Left lobe of liver (tissue), 2 donors: ENCODE measurements around the gene ANKRD33B. TPM values are rescaled to one million over a fixed set of nuclear protein-coding genes. Genes with fewer than 3 reads are reported as not detected.

Experiments
- ATAC-seq: fragments of 200-7000 bp; cut with Tn5 transposase; one replicate; pipeline ENCODE4 v1.9.1; 2020; ENCODE audit warnings: mild to moderate bottlenecking, moderate library complexity
- DNase-seq: peaks from one replicate; pipeline ENCODE4 v3.0.0-alpha.2; 2020; ENCODE audit warnings: low spot score
- total RNA-seq: library from RNA; stranded (reverse); gene quantifications from one replicate; pipeline ENCODE4 v1.2.1, GENCODE V29; 2021
- donor health status: DM: no; HTN: no; CAD: no; lungs with moderate emphysema.
- donor health status: DM: no; HTN: yes; CAD: no.

ANKRD33B gene
- total RNA-seq, 1 donor from 2014 or later = 0.45 TPM

GRCh38 chr5:10671041-10672008 is 107.5 kb downstream of the ANKRD33B start:
- DNase-seq (peak; percentile 72), ATAC-seq (peak; percentile 88)

GRCh38 chr5:10672146-10673016 is 108.5 kb downstream of the ANKRD33B start:
- ATAC-seq = no peak

GRCh38 chr5:10673017-10673389 is 109.1 kb downstream of the ANKRD33B start:
- DNase-seq = peak; percentile 31

More at GRCh38 chr5:10672146-10673016, 108.5 kb downstream of the ANKRD33B start:
- no peak for DNase-seq

GRCh38 chr5:10673407-10673806 is 109.5 kb downstream of the ANKRD33B start:
- ATAC-seq (no peak), DNase-seq (peak; percentile 44)

More at GRCh38 chr5:10673017-10673389, 109.1 kb downstream of the ANKRD33B start:
- ATAC-seq = no peak

- DNase-seq (peak; percentile 36), ATAC-seq (no peak)
These were observed 110.2 kb downstream of the ANKRD33B start for GRCh38 chr5:10674096-10674495.

GRCh38 chr5:10674582-10674981 is 110.7 kb downstream of the ANKRD33B start:
- DNase-seq = no peak
- no peak for ATAC-seq

GRCh38 chr5:10675177-10675700 is 111.4 kb downstream of the ANKRD33B start:
- ATAC-seq (no peak), DNase-seq (no peak)

- no peak for ATAC-seq
- no peak for DNase-seq
These were observed 112.4 kb downstream of the ANKRD33B start for GRCh38 chr5:10676224-10676623.

- ATAC-seq (no peak), DNase-seq (no peak)
These were observed 113.1 kb downstream of the ANKRD33B start for GRCh38 chr5:10676946-10677345.

- no peak for DNase-seq
- no peak for ATAC-seq
These were observed 113.7 kb downstream of the ANKRD33B start for GRCh38 chr5:10677533-10677932.

- no peak for ATAC-seq
- DNase-seq = no peak
These were observed 114.4 kb downstream of the ANKRD33B start for GRCh38 chr5:10678244-10678643.

GRCh38 chr5:10679336-10679988 is 115.6 kb downstream of the ANKRD33B start:
- ATAC-seq (no peak), DNase-seq (no peak)

- no peak for ATAC-seq
These were observed 117.1 kb downstream of the ANKRD33B start for GRCh38 chr5:10680876-10681481.

GRCh38 chr5:10681731-10682679 is 118.1 kb downstream of the ANKRD33B start:
- no peak for ATAC-seq
- DNase-seq = no peak

More at GRCh38 chr5:10680876-10681481, 117.1 kb downstream of the ANKRD33B start:
- no peak for DNase-seq

GRCh38 chr5:10682801-10683525 is 119.1 kb downstream of the ANKRD33B start:
- peak; percentile 29 for DNase-seq
- no peak for ATAC-seq

- ATAC-seq (no peak), DNase-seq (no peak)
These were observed 120.6 kb downstream of the ANKRD33B start for GRCh38 chr5:10684303-10685086.

- ATAC-seq (no peak), DNase-seq (no peak)
These were observed 121.2 kb downstream of the ANKRD33B start for GRCh38 chr5:10685115-10685521.

GRCh38 chr5:10686890-10687289 is 123.0 kb downstream of the ANKRD33B start:
- ATAC-seq (no peak), DNase-seq (no peak)
